ENCODE data around the gene DEFB108B. TPM values are rescaled to one million over a fixed set of nuclear protein-coding genes. Genes with fewer than 3 reads are reported as not detected.
"Not testable (repeated sequence)": the region's sequence is repeated elsewhere in the genome, so short reads cannot be mapped to it uniquely, and the experiment has no call there.

The DEFB108B gene
- polyA plus RNA-seq, 3 donors = not detected

DNA sequence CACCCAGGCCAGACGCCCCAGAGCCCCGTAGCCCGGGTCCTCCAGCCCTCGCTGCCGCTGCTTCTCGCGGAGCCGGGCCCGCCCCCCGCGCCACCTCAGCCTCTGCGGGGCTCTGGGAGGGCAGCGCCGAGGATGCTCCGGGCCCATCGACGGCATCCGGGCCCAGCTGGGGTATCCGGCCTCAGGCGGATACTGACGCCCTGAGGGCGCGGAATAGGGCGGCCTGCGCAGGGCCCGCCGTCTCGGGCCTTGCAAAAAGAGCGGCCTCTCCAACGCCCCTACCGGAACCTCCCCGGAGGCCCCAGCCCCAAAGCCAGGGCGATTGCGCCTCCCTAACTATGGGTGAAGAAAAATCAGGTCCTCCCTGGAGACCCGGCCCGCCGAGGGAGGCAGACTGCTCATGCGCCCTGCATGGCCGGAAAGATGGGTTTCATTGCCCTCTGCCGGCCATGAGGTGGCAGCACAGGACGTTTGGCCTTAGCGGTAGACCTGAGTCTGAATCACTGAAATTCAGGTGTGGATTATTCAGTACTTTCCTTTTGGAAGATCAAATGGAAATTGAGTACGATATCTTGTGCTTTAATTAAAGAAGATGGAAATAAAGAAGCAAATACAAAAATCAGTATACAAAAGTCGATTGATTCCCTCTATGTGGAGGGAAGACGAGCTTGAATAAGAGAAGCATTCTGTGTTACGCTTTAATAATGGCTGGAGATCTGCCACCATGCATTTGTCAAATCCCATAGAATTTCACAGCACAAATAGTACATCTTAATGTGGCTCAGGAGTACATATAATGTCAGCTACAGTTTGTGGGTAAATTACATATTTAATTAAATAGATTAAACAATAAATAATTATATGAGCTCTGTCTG is 19.3 kb upstream of the DEFB108B start:
- peak; percentile 65 for DNase-seq

DNA sequence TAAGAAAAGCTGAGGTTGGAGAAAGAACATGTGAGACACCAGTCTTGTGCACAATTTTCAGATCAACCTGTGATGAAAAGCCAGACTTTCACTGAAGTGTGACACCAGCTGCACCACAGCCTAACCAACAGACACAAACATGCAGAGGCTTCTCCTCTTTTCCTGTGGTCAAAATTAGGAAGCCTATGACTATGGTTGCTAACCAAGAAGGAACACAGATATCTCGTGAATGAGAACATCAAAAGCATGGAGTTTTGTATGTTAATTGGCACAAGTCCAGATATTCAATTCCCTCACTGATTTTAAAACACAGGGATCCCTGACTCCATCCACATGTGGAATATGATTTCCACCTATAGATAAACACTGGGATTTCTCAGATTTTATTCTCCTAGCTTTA is 11.5 kb upstream of the DEFB108B start:
- DNase-seq = not testable (repeated sequence)

DNA sequence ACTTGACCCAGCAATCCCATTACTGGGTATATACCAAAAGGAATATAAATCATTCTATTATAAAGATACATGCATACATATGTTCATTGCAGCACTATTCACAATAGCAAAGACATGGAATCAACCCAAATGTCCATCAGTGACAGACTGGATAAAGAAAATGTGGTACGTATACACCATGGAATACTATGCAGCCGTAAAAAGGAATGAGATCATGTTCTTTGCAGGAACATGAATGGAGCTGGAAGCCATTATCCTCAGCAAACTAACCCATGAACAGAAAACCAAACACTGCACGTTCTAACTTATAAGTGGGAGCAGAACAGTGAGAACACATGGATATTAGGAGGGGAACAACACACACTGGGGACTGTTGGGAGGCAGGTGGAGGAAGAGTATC is 3.8 kb upstream of the DEFB108B start:
- DNase-seq = not testable (repeated sequence)

DNA sequence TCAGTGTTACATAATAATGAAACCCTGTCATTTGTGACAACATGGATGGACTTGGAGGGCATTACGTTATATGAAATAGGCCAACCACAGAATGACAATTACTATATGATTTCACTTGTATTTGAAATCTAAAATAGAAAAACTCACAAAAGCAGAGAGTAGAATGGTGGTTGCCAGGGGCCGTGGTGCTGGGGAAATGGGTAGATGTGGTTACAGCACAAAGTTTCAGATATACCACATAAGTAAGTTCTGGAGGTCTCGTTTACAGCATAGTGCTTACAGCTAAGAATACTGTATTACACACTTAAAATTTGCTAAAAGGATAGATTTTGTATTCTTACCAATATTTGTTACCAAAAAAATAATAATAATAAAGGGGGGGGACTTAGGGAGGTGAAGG is 3.3 kb upstream of the DEFB108B start:
- not testable (repeated sequence) for DNase-seq

DNA sequence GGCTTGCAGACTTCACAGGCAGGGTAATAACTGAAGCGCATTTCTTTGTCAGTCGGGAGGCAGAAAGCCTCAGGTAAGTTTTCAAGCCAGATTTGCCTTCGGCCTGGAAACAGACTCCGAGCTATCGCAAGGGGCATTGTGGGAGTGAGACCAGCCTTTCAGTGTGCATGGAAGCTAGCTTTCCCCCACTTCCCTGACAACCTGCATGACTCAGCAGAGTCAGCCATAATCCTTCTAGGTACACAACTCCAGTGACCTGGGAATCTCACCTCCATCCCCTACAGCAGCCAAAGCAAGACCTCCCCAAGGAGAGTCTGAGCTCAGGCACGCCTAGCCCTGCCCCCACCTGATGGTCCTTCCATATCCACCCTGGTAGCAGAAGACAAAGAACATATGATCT is 9.7 kb downstream of the DEFB108B start:
- DNase-seq = not testable (repeated sequence)

DNA sequence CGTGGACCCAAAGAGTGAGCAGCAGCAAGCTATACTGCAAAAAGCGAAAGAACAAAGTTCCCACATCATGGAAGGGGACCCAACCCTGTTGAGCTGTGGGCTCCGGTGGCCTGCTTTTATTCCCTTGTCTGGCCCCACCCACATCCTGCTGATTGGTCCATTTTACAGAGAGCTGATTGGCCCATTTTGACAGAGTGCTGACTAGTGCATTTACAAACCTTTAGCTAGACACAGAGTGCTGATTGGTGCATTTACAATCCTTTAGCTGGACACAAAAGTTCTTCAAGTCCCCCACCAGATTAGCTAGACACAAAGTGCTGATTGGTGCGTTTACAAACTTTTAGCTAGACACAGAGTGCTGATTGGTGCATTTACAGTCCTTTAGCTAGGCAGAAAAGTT is 10.4 kb downstream of the DEFB108B start:
- DNase-seq = not testable (repeated sequence)

DNA sequence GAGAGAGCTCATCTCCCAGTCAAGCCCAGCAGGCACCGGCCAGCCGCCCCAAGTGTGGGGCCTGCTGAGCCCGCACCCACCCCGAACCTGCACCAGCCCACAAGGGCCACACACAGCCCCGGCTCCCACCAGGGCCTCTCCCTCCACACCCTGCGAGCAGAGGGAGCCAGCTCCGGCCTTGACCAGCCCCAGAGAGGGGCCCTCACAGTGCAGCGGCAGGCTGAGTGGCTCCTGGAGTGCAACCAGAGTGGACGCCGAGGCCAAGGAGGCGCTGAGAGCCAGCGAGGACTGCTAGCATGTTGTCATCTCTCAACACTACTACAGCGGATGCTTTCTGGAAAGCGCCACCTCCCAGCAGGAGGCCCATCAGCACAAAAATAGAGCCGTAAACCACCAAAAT is 10.9 kb downstream of the DEFB108B start:
- DNase-seq = no peak

DNA sequence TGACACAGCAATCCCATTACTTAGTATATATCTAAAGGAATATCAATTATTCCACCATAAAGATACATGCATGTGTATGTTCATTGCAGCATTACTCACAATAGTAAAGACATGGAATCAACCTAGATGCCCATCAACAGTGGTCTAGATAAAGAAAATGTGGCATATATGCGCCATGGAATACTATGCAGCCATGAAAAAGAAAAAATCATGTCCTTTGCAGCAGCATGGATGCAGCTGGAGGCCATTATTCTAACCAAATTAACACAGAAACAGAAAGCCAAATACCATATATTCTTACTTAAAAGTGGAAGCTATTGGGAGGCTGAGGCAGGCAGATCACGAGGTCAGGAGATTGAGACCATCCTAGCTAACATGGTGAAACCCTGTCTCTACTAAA is 20.9 kb downstream of the DEFB108B start:
- DNase-seq = not testable (repeated sequence)

DNA sequence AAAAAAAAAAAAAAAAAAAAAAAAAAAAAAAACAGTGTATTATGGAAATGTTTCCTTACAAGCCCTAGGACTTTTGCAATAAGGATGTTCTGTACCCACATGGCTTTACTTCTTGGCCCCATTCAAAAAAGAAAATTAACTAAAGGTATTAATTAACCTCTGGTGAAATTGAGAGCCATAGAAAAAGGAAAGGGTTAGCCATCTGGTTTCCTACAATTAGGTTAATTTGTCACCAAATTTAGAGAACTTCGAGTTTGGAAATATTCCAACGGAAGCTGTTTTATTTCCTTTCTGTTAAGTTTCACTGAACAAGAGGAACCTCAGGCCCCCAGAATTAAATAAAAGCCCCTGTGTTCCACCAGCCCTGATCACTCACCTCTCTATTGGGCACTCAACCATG is 22.9 kb downstream of the DEFB108B start:
- not testable (repeated sequence) for DNase-seq

DNA sequence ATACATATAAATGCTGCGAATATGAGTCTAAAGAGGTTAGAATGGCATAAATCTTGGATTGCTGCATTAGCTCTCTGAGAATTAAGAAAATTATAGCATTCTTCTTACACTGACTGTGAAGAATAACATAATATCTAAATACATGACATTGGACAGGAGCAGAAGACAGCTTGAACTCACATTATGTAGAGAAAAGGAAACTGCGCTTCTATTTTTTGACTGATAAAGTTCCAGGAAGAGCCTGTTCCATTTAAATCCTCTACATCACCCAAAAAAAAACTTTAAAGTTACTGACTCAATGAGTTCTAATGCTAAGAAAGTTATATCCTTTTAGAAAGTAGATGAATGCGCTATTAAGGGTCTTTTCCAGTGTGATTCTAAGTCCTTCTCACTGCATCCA is 27.8 kb downstream of the DEFB108B start:
- not testable (repeated sequence) for DNase-seq

DNA sequence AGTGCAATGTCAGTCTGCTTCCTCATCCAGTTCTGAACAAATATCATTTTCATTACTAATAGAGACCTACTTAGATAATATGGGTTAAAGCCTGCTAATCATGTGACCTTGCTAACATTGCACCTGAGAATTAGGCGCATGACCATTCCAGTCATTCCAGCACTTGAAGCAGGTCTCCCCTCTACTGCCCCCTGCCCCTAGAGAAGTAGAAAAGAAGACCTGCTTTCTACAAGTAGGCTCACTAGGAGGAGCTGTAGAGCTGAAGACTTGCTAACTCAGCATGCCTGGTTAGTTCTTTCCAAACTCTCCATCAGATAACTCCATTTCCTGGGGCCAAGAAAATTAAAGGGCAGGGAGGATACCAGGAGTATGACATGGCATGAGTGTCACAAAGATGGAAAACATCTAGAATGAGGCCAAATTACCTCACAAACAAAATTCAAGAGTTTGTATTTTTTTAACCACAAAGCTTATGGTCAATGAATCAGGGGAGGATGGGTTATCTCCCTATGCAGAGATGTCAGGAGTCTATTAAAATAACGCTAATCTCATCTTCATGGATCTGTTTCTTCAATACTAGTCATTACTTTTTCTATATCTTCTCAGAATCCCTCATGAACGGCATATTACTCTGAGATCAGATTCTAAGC is 31.1 kb downstream of the DEFB108B start:
- peak; percentile 44 for DNase-seq

DNA sequence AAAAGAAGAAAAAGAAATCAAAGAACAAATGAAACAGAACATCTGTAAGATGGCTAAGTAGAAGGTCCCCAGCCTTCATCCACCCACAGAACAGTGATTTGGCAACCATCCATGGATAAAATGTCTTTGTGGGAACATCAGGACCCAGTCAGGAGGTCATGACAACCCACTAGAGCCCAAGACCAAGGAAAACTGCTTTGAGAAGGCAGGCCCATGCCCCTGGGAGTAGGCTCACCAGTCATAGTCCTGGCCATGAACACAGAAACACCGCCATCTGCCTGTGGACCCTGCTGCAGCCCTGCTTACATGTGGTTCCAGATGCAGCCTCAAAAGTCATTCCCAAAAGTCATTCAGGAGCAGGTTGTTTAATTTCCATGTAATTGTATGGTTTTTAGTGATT is 34.2 kb downstream of the DEFB108B start:
- DNase-seq = not testable (repeated sequence)

DNA sequence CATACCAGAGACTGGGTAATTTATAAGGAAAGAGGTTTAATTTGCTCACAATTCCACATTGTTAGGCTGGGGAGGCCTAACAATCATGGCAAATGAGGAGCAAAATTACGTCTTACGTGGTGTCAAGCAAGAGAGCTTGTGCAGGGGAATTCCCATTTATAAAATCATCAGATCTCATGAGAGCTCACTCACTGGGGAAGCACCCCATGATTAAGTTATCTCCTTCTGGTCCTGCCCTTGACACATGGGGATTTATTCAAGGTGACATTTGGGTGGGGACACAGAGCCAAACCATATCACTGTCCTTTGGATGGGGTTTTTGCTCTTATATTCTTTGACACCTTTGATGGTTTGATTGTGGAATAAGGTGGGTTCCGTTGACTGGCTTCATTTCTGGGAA is 36.9 kb downstream of the DEFB108B start:
- DNase-seq = not testable (repeated sequence)

DNA sequence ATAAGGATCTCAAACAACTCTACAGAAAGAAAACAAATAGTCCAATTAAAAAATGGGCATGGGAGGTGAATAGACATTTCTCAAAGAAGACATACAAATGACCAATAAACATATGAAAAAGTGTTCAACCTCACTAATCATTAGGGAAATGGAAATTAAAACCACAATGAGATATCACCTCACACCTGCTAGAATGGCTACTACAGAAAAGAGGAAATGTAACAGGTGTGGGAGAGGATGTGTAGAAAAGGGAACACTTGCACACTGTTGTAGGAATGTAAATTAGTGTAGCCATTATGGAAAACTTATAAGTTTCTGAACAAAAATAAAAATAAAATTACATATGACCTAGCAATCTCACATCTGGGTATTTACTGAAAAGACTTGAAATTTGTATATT is 37.7 kb downstream of the DEFB108B start:
- DNase-seq = not testable (repeated sequence)

DNA sequence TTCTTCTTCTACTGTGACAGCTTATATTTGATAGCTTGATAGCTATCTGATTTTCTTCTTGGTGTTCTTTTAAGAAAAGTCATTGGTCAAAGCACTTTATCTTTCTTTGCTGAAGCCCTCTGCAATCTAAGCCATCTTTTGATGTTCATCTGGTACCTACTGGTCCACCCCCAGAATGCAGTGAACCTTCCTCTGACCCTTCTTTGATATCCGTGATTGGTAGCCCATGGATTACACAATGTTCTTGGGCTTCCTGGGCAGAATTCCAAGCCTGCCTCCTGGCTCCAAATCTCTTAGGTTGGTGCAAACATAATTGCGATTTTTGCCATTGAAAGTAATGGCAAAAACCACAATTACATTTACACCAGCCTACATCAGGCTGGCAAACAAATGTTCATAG is 43.3 kb downstream of the DEFB108B start:
- not testable (repeated sequence) for DNase-seq

DNA sequence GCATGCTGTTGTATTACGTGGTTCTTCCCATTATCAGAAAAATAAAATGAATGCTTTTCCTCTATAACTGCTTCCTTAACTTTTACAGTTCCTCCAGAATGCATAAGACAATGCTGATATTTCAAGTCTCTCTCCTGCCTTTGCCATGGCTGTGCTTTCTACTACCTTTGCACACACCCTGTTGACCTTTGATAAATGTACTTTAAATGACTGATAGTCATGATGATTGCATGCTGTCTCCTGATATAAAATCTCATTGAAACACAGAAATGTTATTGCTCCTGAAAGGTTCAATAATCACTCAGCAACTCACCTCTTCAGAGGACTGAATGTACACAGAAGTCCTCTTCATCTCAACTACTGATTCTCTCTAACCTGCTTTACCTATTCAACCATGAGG is 45.1 kb downstream of the DEFB108B start, which contains the start of gene DEFB131B:
DEFB131B (plus strand) TSS at position 395 of the 400 bp plus-strand sequence; CDS start at position 395, 0 bp downstream.
- DNase-seq = not testable (repeated sequence)

DNA sequence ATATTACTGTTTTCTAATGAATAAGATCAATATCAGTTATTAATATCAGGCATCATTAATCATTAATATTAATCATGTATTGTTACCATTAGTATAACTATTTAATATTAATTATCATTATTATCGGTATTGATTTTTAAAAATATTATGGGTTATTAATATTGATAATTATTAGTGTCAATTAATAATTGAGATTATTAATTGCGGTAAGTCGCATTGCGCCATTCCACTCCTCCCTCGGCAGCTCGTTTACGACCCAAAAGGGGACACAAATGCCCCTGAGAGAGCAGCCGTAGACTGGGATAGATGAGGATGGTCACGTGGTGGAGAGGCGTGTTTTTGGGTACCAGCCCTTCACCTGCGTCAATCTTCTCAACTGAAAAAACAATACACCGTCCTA is 52.8 kb downstream of the DEFB108B start:
- not testable (repeated sequence) for DNase-seq

Other genes with a start within 250 kb of the DEFB108B start
- gene DEFB131B, start 45.3 kb downstream of the DEFB108B start, polyA plus RNA-seq (ENCODE audit: insufficient read length in 3 of 3) = 1 to 10 TPM in 2 of 3 donors, under 1 TPM in 1; 0.87 to 3.0 (median 2.0) TPM
- 10 to 100 TPM in 2 of 3 donors, 1 to 10 TPM in 1; 5.2 to 10.8 (median 10.8) TPM for gene XNDC1N, start 95.4 kb downstream of the DEFB108B start, polyA plus RNA-seq (ENCODE audit: insufficient read length in 3 of 3)
- gene RNF121, start 95.8 kb downstream of the DEFB108B start, polyA plus RNA-seq (ENCODE audit: insufficient read length in 3 of 3) = 10 to 100 TPM; 40.2 to 47.9 (median 41.8) TPM
- gene IL18BP, start 165.7 kb downstream of the DEFB108B start, polyA plus RNA-seq (ENCODE audit: insufficient read length in 3 of 3) = 10 to 100 TPM in 2 of 3 donors, 1 to 10 TPM in 1; 8.1 to 16.5 (median 11.6) TPM
- gene NUMA1, start 247.3 kb downstream of the DEFB108B start, polyA plus RNA-seq (ENCODE audit: insufficient read length in 3 of 3) = 100 to 1,000 TPM; 289 to 335 (median 305) TPM
- 10 to 100 TPM; 22.3 to 37.0 (median 35.1) TPM for gene LRRC51, start 247.7 kb downstream of the DEFB108B start, polyA plus RNA-seq (ENCODE audit: insufficient read length in 3 of 3)

All from renal pelvis (tissue), 4 donors.